Measurements from ENCODE around the gene KCNQ5. TPM values are rescaled to one million over a fixed set of nuclear protein-coding genes. Genes with fewer than 3 reads are reported as not detected.

KCNQ5 gene
- total RNA-seq, 4 donors from 2014 or later = 0.96 to 3.4 (median 1.5) TPM

DNA sequence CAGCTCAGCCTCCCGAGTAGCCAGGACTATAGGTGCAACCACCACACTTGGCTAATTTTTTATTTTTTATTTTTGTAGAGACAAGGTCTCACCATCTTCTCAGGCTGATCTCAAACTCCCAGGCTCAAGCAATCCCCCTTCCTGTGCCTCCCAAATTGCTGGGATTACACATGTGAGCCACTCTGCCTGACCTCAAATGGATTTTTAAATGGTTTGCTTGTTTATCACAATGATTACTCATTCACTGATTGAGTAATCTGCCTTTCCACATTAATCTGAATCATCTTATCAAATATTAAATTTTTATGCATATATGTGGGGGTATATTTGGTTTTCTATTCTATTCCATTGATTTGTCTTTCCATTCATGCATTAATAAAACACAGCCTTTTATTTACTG lies 612.9 kb downstream of the KCNQ5 start:
- no peak overlapping the region for H3K4me3 ChIP-seq
- WGBS, 2 donors (ENCODE audit: low coverage in 1 of 2) = 92 to 100% methylated on average over 1 of the region's 1 CpG
- H3K27ac ChIP-seq = no peak overlapping the region
- no peaks in the 10 kb centered on the region for H3K36me3 ChIP-seq
- no peak for ATAC-seq
- no peaks in the 10 kb centered on the region for H3K9me3 ChIP-seq
- H3K27me3 ChIP-seq = no peaks in the 10 kb centered on the region
- TF ChIP-seq POLR2A (IDR thresholded peaks at IDR 0.05) (no peak), POLR2AphosphoS5 (IDR thresholded peaks at IDR 0.05) (no peak), EP300 (IDR thresholded peaks at IDR 0.05) (no peak)
- TF ChIP-seq, protein P1, sequence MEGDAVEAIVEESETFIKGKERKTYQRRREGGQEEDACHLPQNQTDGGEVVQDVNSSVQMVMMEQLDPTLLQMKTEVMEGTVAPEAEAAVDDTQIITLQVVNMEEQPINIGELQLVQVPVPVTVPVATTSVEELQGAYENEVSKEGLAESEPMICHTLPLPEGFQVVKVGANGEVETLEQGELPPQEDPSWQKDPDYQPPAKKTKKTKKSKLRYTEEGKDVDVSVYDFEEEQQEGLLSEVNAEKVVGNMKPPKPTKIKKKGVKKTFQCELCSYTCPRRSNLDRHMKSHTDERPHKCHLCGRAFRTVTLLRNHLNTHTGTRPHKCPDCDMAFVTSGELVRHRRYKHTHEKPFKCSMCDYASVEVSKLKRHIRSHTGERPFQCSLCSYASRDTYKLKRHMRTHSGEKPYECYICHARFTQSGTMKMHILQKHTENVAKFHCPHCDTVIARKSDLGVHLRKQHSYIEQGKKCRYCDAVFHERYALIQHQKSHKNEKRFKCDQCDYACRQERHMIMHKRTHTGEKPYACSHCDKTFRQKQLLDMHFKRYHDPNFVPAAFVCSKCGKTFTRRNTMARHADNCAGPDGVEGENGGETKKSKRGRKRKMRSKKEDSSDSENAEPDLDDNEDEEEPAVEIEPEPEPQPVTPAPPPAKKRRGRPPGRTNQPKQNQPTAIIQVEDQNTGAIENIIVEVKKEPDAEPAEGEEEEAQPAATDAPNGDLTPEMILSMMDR (IDR thresholded peaks at IDR 0.05) = no peak
- H3K4me1 ChIP-seq = no peaks in the 10 kb centered on the region

DNA sequence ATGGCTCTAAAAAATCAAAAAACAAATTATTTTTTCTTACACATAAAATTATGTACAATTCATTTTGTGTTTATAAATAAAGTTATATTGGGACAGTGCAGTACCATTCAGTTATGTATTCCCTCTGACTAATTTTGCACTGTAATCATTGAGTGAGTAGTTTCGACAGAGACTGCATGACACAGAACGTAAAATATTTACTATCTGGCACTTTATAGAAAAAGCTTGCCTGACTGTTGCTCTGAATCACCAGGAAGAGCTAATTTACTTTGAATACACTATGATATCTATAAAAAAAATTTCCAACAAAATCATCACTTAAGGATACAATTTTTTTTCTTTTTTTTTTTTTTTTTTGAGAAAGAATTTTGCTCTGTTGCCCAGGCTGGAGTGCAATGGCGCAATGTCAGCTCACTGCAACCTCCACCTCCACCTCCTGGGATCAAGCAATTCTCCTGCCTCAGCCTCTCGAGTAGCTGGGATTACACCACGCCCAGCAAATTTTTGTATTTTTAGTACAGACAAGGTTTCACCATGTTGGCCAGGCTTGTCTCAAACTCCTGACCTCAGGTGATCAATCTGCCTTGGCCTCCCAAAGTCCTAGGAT lies 614.4 kb downstream of the KCNQ5 start:
- ATAC-seq = no peak
- Histone ChIP-seq H3K27ac (no peak overlapping the region), H3K27me3 (no peaks in the 10 kb centered on the region), H3K9me3 (no peaks in the 10 kb centered on the region), H3K36me3 (no peaks in the 10 kb centered on the region), H3K4me3 (no peak overlapping the region), H3K4me1 (peaks cover 0 to 5% (median 0%) of the 10 kb centered on the region in 3 donors)
- no peak for TF ChIP-seq POLR2AphosphoS5 (IDR thresholded peaks at IDR 0.05)
- no peak for TF ChIP-seq EP300 (IDR thresholded peaks at IDR 0.05)
- WGBS, 2 donors (ENCODE audit: low coverage in 1 of 2) = 73 to 96% methylated on average over 3 to 4 of the region's 5 CpGs

DNA sequence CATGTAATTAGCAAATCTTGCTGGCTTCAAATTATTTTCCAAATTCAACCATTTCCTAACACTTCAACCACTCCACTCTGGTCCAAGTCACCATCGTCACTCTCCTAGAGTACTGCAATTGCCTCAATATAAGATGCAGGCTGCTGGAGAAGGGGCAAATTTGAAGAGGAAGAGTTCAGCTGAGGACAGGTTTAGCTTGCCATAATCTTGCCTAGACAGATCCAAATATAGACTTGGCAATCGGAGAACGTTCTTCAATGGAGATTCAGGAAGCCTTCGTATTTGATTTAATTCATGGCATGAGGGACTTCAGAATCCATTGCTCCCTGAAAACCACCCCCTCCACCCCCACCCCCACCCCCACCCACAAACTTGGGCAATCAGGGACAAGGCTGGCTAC lies 618.9 kb downstream of the KCNQ5 start:
- no peak overlapping the region for H3K27ac ChIP-seq
- H3K36me3 ChIP-seq = no peaks in the 10 kb centered on the region
- H3K4me3 ChIP-seq = no peak overlapping the region
- no peaks in the 10 kb centered on the region for H3K9me3 ChIP-seq
- TF ChIP-seq POLR2A (IDR thresholded peaks at IDR 0.05) (no peak), EP300 (IDR thresholded peaks at IDR 0.05) (no peak), POLR2AphosphoS5 (IDR thresholded peaks at IDR 0.05) (no peak)
- TF ChIP-seq, protein P1 (IDR thresholded peaks at IDR 0.05) = no peak
- H3K4me1 ChIP-seq = peaks cover 0 to 5% (median 0%) of the 10 kb centered on the region in 3 donors
- no peaks in the 10 kb centered on the region for H3K27me3 ChIP-seq
- ATAC-seq = no peak
- WGBS, 2 donors (ENCODE audit: low coverage in 1 of 2) = 41 to 61% methylated on average over 2 to 3 of the region's 4 CpGs

DNA sequence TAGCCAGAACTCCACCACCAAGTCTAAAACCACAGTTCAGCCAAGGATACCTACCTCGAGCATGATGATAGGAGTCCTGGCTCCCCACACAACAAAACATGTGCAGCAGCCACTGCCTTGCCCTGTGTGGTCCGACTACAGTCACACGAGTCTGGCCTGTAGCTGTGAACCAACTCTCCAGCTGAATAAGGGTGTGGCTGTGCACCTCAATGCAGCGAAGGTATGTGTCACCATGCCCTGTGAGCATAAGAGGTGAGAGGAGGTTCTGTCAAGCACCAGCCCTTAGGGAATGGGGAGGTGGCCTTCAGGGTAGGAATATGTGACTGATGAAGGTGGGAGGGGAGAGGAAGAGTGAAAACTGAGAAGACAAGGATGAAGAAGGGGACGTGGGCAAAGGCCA lies 620.1 kb downstream of the KCNQ5 start:
- H3K36me3 ChIP-seq = no peaks in the 10 kb centered on the region
- 70 to 100% methylated on average over 1 to 2 of the region's 5 CpGs for WGBS, 2 donors (ENCODE audit: low coverage in 1 of 2)
- TF ChIP-seq EP300 (IDR thresholded peaks at IDR 0.05) (no peak), POLR2AphosphoS5 (IDR thresholded peaks at IDR 0.05) (no peak), POLR2A (IDR thresholded peaks at IDR 0.05) (no peak)
- TF ChIP-seq, protein P1 (IDR thresholded peaks at IDR 0.05) = no peak
- H3K9me3 ChIP-seq = no peaks in the 10 kb centered on the region
- H3K4me1 ChIP-seq = peaks cover 0 to 5% (median 0%) of the 10 kb centered on the region in 3 donors
- no peaks in the 10 kb centered on the region for H3K27me3 ChIP-seq
- H3K27ac ChIP-seq = no peak overlapping the region
- no peak for ATAC-seq
- H3K4me3 ChIP-seq = no peak overlapping the region

Small RNA genes lying within 50 kb of the gene (small RNA-seq; reads per million reads assigned to genes)
- 0 reads per million in 4 donors for gene MIR4282
